HG03175 (cell line): ENCODE results near the gene GSTT4.
"Not testable (repeated sequence)": the region's sequence is repeated elsewhere in the genome, so short reads cannot be mapped to it uniquely, and the experiment has no call there.

ENCODE experiments used
- ATAC-seq: cut with Tn5 transposase; IDR thresholded peaks from one replicate; pipeline ENCODE4 v1.9.1; 2021; ENCODE audit warnings: mild to moderate bottlenecking, moderate library complexity; ENCODE audit not compliant: unreplicated experiment

GSTT4 gene

DNA sequence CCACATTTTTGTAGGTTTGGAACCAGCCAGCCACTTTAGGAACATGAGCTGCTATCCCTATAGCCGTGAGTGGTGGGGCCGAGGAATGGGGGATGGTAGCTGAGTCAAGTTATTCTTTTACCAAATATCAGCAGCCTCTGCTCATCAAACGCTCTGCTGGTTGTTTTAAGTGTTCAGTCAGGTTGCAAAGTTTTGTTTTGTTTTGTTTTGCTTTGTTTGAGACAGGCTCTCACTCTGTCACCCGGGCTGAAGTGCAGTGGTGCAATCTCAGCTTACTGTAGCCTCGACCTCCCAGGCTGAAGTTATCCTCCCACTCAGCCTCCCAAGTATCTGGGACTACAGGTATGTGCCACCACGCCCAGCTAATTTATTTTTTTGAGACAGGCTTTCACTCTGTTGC lies 20.2 kb upstream of the GSTT4 start:
- ATAC-seq, result no peak

DNA sequence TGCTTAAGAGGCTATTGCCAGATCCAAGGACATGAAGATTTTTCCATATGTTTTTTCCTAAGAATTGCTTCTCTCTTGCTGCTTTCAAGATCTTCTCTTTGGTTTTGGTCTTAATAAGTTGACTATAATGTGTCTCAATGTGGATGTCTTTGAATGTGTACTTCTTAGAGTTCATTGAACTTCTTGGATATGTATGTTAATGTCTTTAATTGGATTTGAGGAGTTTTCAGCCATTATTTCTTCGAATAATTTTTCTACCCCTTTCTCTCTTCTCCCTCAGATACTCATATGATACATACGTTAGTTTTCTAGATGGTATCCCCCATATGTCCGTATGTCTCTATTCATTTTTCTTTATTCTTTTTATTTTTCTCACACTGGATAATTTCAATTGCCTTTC lies 19.1 kb upstream of the GSTT4 start:
- ATAC-seq, result no peak

DNA sequence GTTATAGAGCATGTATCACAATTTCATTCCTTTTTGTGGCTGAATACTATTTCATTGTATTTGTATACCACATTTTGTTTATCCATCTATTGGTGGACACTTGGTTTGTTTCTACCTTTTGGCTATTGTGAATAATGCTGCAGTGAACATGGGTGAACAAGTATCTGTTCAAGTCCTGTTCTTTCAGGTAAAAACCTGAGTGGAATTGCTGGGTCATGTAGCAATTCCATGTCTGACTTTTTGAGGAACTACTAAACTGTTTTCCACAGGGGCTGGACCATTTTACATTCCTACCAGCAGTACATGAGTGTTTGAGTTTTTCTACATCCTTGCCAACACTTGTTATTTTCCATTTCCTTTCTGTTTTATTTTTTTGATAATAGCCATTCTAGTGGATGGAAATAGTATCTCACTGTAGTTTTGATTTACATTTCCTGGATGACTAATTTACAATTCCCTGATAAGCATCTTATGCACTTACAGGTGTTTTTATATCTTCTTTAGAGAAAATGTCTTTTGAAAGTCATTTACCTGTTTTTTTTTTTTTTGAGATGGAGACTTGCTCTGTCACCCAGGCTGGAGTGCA lies 18.0 kb upstream of the GSTT4 start:
- ATAC-seq, result no peak

DNA sequence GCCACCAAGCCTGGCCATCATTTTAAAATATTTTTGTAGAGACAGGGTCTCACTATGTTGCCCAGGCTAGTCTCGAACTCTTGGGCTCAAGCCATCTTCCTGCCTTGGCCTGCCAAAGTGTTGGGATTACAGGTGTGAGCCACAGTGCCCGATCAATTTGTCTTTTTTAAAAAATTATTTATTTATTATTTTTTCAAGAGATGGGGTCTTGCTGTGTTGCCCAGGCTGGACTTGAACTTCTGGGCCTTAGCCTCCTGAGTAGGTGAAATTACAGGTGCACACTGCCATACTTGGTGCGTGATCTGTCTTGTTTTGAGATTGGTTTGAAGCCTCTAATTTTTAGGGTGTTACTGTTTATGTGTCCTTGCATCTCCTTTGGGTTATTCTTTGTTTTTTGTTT lies 16.1 kb upstream of the GSTT4 start:
- no peak for ATAC-seq

GRCh38 chr22:24016156-24016555 lies 10.9 kb upstream of the GSTT4 start:
- ATAC-seq, result no peak

DNA sequence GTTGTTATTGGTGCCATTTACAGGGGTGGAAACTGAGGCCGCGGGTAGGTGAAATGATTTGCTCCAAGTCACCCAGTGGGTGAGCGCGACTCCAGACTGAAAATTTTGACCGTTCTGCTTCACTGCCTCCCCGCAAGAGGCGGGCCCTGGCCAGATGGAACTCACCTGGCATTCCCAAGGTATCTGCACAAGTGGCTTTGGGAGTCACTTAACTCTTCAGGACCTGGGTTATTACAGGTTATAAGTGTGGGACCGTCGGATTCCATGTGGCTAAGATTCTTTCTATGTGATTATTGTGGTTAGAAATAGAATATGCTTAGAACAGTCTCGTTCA lies 6.4 kb upstream of the GSTT4 start:
- ATAC-seq, result no peak

GRCh38 chr22:24010018-24010391 lies 4.8 kb upstream of the GSTT4 start:
- no peak for ATAC-seq

GRCh38 chr22:24009227-24010017 lies 4.2 kb upstream of the GSTT4 start:
- ATAC-seq, result no peak

- ATAC-seq, result no peak
Observed at GRCh38 chr22:24008381-24009226, 3.4 kb upstream of the GSTT4 start.

- no peak for ATAC-seq
Observed at GRCh38 chr22:24008022-24008283, 2.7 kb upstream of the GSTT4 start.

DNA sequence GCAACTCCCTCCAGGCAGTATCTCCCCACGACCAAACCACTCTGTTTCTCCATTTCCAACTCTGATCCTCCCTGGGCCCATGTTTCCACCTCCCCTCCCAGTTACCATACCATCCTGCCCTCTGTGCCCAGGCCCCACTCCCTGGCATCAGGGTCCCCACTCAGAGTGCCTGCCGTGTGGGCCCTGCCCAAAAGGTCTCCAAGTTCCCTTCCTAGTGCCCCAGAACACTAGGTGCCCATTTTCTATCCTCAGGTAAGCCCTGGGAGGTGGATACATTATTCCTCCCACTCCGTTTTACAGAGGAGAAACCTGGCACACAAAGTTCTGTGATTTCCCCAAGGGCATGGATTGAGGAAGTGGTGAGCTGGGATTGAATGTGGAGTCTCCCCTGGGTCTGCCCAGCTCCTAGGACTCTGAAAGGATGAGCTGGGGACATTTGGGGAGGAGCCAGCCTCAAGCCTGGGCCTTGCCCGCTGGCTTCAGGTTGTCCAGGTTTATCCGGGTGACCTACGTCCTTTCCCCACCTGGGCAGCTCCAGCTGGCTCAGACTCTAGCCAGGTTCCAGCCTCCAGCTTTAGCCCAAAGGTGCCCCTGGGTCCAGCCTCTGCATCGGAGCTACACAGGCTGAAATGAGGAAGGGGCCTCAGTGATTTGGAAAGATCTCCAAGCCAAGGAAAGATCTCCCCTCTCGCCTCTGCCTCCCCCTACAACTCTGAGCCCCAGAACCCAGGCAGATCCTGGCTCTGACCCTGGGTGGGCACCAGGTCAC lies 2.2 kb upstream of the GSTT4 start:
- ATAC-seq, result no peak

- no peak for ATAC-seq
Observed at GRCh38 chr22:24006914-24007214, 1.6 kb upstream of the GSTT4 start.

GRCh38 chr22:24006207-24006913 lies 1.1 kb upstream of the GSTT4 start:
- ATAC-seq, result no peak

DNA sequence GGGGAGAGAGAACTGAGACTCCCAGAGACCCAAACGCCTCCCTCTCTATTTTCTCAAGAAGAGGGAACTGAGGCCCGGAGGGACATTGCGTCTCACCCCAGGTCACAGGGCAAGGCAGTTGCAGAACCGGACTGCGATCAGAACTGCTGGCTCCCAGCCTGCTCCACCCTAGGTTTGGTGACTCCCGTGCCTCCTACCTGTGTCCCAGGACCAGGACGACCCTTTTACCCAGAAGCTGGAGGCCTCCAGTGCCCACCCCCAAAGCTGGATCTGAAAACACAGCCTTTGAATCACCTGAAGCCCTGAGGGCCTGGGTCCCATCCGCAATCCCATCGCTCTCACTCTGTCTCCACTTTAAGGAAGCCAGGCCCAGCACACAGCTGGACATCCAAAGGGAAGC lies 1.4 kb downstream of the GSTT4 start:
- no peak for ATAC-seq

GRCh38 chr22:24002851-24003250 lies 2.4 kb downstream of the GSTT4 start:
- no peak for ATAC-seq

- ATAC-seq, result no peak
Observed at GRCh38 chr22:24002272-24002671, 3.0 kb downstream of the GSTT4 start.

DNA sequence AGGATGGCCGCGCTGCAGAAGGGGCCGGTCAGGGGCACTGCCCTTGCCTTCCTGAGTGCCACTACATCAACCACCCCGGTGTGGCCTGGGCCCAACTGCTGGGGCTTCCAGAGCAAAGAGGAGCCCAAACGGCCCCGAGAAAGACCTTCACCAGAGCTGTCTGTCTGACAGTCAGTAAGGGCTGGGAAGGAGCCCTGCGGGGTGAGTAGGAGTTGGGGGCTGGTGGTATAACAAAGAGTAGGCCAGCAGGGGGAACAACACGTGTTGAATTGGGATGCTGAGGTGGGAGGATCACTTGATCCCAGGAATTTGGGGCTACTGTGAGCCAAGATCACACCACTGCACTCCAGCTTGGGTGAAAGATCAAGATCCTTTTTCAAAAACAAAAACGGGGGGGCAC lies 3.9 kb downstream of the GSTT4 start:
- no peak for ATAC-seq

GRCh38 chr22:23999779-24000178 lies 5.5 kb downstream of the GSTT4 start:
- ATAC-seq, result not testable (repeated sequence)

DNA sequence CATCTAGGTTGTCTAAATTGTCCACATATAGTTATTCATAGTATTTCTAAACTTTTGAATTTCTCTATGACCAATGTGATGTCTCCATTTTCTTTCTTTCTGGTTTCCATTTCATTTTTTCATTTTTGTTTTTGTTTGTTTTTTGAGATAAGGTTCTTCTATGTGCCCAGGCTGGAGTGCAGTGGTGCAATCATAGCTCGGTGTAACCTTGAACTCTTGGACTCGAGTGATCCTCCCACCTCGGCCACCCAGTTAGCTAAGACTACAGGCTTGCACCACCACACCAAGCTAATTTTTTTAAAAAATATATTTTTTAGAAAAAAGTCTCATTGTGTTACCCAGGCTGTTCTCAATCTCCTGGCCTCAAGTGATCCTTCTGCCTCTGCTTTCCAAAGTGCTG lies 8.2 kb downstream of the GSTT4 start:
- no peak for ATAC-seq

DNA sequence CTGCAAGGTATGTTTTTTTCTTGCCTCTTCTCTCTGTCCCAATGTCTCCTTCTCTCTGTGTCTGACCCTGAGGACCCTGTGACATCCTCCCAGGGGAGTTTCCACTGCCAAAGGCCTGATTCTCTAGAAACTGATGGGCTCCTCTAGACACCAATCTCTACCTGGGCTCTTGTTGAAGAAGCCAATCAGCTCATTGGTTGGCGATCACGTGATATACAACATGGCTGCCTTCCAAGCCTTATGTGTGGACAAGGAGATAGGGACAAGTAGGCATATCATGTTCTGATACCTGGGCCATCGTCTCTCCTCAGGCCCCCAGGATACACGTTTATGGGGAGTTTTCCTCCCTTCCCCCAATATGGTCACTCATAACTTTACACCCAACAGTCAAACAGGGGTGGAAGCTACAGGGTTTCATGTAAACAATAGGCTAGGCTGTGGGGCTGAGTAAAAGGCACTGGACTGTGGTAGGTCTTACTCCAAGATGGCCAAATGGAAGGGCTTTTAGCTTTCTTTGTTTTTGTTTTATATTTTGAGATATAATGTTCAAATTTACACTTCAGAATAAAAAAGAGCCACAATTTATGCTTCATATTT lies 11.6 kb downstream of the GSTT4 start:
- ATAC-seq, result not testable (repeated sequence)

- not testable (repeated sequence) for ATAC-seq
Observed at GRCh38 chr22:23993080-23993479, 12.2 kb downstream of the GSTT4 start.
